BE2C (cell line): ENCODE results near the gene RGS14.

ENCODE experiments used
- DNase-seq: peaks from one replicate; pipeline ENCODE4 v3.0.0-alpha.2; 2020
- H3K27me3 ChIP-seq: fragments of 250-450 bp; sonication (Bioruptor Pico); 2 replicates; pipeline ENCODE4 v1.5.1; 2020; ENCODE audit warnings: mild to moderate bottlenecking
- H3K36me3 ChIP-seq: fragments of 250-450 bp; sonication (Bioruptor Pico); 2 replicates; pipeline ENCODE4 v1.5.1; 2020; ENCODE audit warnings: mild to moderate bottlenecking
- H3K4me1 ChIP-seq: fragments of 250-450 bp; sonication (Bioruptor Pico); 2 replicates; pipeline ENCODE4 v1.5.1; 2020
- H3K4me3 ChIP-seq: 2 replicates; pipeline ENCODE4 v1.5.1; 2011; ENCODE audit warnings: low read depth, low read length
- H3K9me3 ChIP-seq: fragments of 250-450 bp; sonication (Bioruptor Pico); 2 replicates; pipeline ENCODE4 v1.5.1; 2020
- CTCF ChIP-seq: IDR thresholded peaks from 2 replicates; pipeline ENCODE4 v1.5.1; 2012; ENCODE audit warnings: mild to moderate bottlenecking, low read depth, low read length

Gene RGS14

GRCh38 chr5:177332896-177333260 lies 24.8 kb upstream of the RGS14 start:
- H3K36me3 ChIP-seq: peaks cover 59% of the 10 kb centered on the region
- DNase-seq: peak; percentile 22
- no peaks in the 10 kb centered on the region for H3K27me3 ChIP-seq
- no peaks in the 10 kb centered on the region for H3K9me3 ChIP-seq
- peaks cover 18% of the 10 kb centered on the region for H3K4me1 ChIP-seq
- TF ChIP-seq CTCF: no peak
- no peak overlapping the region for H3K4me3 ChIP-seq

- no peak for TF ChIP-seq CTCF
- no peak for DNase-seq
- peaks cover 66% of the 10 kb centered on the region for H3K36me3 ChIP-seq
Observed at GRCh38 chr5:177333420-177334154, 24.1 kb upstream of the RGS14 start.

GRCh38 chr5:177334155-177334551 lies 23.6 kb upstream of the RGS14 start:
- no peak for TF ChIP-seq CTCF
- Histone ChIP-seq H3K4me3 (no peak overlapping the region), H3K27me3 (no peaks in the 10 kb centered on the region), H3K9me3 (no peaks in the 10 kb centered on the region), H3K36me3 (peaks cover 68% of the 10 kb centered on the region), H3K4me1 (peaks cover 18% of the 10 kb centered on the region)
- DNase-seq: peak; percentile 93

More at GRCh38 chr5:177333420-177334154, 24.1 kb upstream of the RGS14 start:
- Histone ChIP-seq H3K4me3 (no peak overlapping the region), H3K4me1 (peaks cover 18% of the 10 kb centered on the region), H3K9me3 (no peaks in the 10 kb centered on the region), H3K27me3 (no peaks in the 10 kb centered on the region)

- H3K36me3 ChIP-seq: peaks cover 64% of the 10 kb centered on the region
Observed at GRCh38 chr5:177334781-177335700, 22.7 kb upstream of the RGS14 start.

GRCh38 chr5:177335701-177336065 lies 22.0 kb upstream of the RGS14 start:
- Histone ChIP-seq H3K4me1 (peaks cover 18% of the 10 kb centered on the region), H3K36me3 (peaks cover 61% of the 10 kb centered on the region), H3K4me3 (no peak overlapping the region), H3K9me3 (no peaks in the 10 kb centered on the region), H3K27me3 (no peaks in the 10 kb centered on the region)
- TF ChIP-seq CTCF: no peak
- no peak for DNase-seq

More at GRCh38 chr5:177334781-177335700, 22.7 kb upstream of the RGS14 start:
- H3K4me3 ChIP-seq: no peak overlapping the region
- no peak for TF ChIP-seq CTCF
- no peaks in the 10 kb centered on the region for H3K9me3 ChIP-seq
- peak; percentile 38 for DNase-seq
- peaks cover 18% of the 10 kb centered on the region for H3K4me1 ChIP-seq
- no peaks in the 10 kb centered on the region for H3K27me3 ChIP-seq

- H3K27me3 ChIP-seq: no peaks in the 10 kb centered on the region
- H3K36me3 ChIP-seq: peaks cover 61% of the 10 kb centered on the region
- peaks cover 18% of the 10 kb centered on the region for H3K4me1 ChIP-seq
- DNase-seq: peak; percentile 80
- H3K9me3 ChIP-seq: no peaks in the 10 kb centered on the region
- no peak overlapping the region for H3K4me3 ChIP-seq
- peak; percentile 75 for TF ChIP-seq CTCF
Observed at GRCh38 chr5:177336112-177336511, 21.6 kb upstream of the RGS14 start.
